ENCODE data around the gene REEP2. TPM values are rescaled to one million over a fixed set of nuclear protein-coding genes. Genes with fewer than 3 reads are reported as not detected.

The REEP2 gene
- total RNA-seq, 2 experiments from 2014 or later = 3.9 to 5.1 TPM

GRCh38 chr5:138448481-138449398 lies 9.9 kb downstream of the REEP2 start:
- H4K20me1 ChIP-seq (ENCODE audit: insufficient read depth, low read length) = no peaks in the 10 kb centered on the region
- H2AFZ ChIP-seq (ENCODE audit: low read length) = no peak overlapping the region
- ChIA-PET CTCF (ENCODE audit: unreplicated experiment) (interaction anchor here (0.8 to 1.6 kb wide), 3 partner anchors 11 to 54 kb away, joined by 3 to 21 read pairs (median 5); no protein-coding TSS in a partner anchor), POLR2A (interaction anchor here (0.6 to 1.6 kb wide), 2 partner anchors 11 to 276 kb away, joined by 3 to 5 read pairs; no protein-coding TSS in a partner anchor)
- H3K27ac ChIP-seq (ENCODE audit: low read depth, low read length, poor library complexity, severe bottlenecking) = no peak overlapping the region
- H3K9me2 ChIP-seq (ENCODE audit: insufficient read depth, low read length) = no peaks in the 10 kb centered on the region
- H3K79me2 ChIP-seq (ENCODE audit: insufficient read depth, low read depth, low read length) = no peaks in the 10 kb centered on the region
- no peak for TF ChIP-seq CTCF (conservative IDR thresholded peaks at IDR 0.05; ENCODE audit: low read length)
- no peak for TF ChIP-seq EZH2phosphoT487 (IDR thresholded peaks at IDR 0.05; ENCODE audit: borderline replicate concordance, low read depth, low read length)
- no peak for DNase-seq (ENCODE audit: low spot score)
- H3K36me3 ChIP-seq (ENCODE audit: insufficient read depth, low read length) = no peaks in the 10 kb centered on the region
- no peaks in the 10 kb centered on the region for H3K9me3 ChIP-seq (ENCODE audit: low read length)
- no peak overlapping the region for H3K4me2 ChIP-seq (ENCODE audit: low read length)
- BruUV-seq (replicated peaks) = no TSS peak
- peaks cover 3% of the 10 kb centered on the region for H3K4me1 ChIP-seq (ENCODE audit: insufficient read depth, low read length, poor library complexity, severe bottlenecking)
- H3K4me3 ChIP-seq (ENCODE audit: low read depth, low read length, poor library complexity, severe bottlenecking) = no peak overlapping the region
- intact Hi-C loops (cut with micrococcal nuclease; ENCODE audit: unreplicated experiment) = no loop called here

- CTCF ChIA-PET (ENCODE audit: unreplicated experiment) = interaction anchor here (0.6 to 1.6 kb wide), 6 partner anchors 10 to 271 kb away, joined by 3 to 21 read pairs (median 4); partner anchors contain the start of gene KIF20A
- peak; percentile 81 for DNase-seq (ENCODE audit: low spot score)
- intact Hi-C loops (cut with micrococcal nuclease; ENCODE audit: unreplicated experiment) = loop anchor here (1.0 to 2.0 kb wide), 3 partner anchors 54 to 269 kb away; no protein-coding TSS in a partner anchor
- Histone ChIP-seq H3K79me2 (ENCODE audit: insufficient read depth, low read depth, low read length) (no peaks in the 10 kb centered on the region), H3K36me3 (ENCODE audit: insufficient read depth, low read length) (no peaks in the 10 kb centered on the region), H3K9me3 (ENCODE audit: low read length) (no peaks in the 10 kb centered on the region), H3K4me2 (ENCODE audit: low read length) (peak overlapping the region; percentile 54), H3K4me1 (ENCODE audit: insufficient read depth, low read length, poor library complexity, severe bottlenecking) (peaks cover 3% of the 10 kb centered on the region), H3K27ac (ENCODE audit: low read depth, low read length, poor library complexity, severe bottlenecking) (no peak overlapping the region), H3K4me3 (ENCODE audit: low read depth, low read length, poor library complexity, severe bottlenecking) (no peak overlapping the region), H4K20me1 (ENCODE audit: insufficient read depth, low read length) (no peaks in the 10 kb centered on the region), H2AFZ (ENCODE audit: low read length) (peak overlapping the region; percentile 38; the same call in 1 of the 2 replicates), H3K9me2 (ENCODE audit: insufficient read depth, low read length) (no peaks in the 10 kb centered on the region)
- no TSS peak for BruUV-seq (replicated peaks)
- POLR2A ChIA-PET = interaction anchor here (0.6 to 1.6 kb wide), 5 partner anchors 12 to 277 kb away, joined by 3 to 6 read pairs (median 5); no protein-coding TSS in a partner anchor
- TF ChIP-seq CTCF (conservative IDR thresholded peaks at IDR 0.05; ENCODE audit: low read length) (peak; percentile 92), EZH2phosphoT487 (IDR thresholded peaks at IDR 0.05; ENCODE audit: borderline replicate concordance, low read depth, low read length) (no peak)
These were observed 10.8 kb downstream of the REEP2 start for GRCh38 chr5:138449501-138450239.

Measured in OCI-LY7 (cell line).